ENCODE results near the gene SARDH. TPM values are rescaled to one million over a fixed set of nuclear protein-coding genes. Genes with fewer than 3 reads are reported as not detected.

SARDH gene
- total and polyA plus RNA-seq, 2 of the 8 experiments (the other 6 are each of a cell fraction or from before 2014, with no cell fraction given) = 6.4 to 7.4 TPM

DNA sequence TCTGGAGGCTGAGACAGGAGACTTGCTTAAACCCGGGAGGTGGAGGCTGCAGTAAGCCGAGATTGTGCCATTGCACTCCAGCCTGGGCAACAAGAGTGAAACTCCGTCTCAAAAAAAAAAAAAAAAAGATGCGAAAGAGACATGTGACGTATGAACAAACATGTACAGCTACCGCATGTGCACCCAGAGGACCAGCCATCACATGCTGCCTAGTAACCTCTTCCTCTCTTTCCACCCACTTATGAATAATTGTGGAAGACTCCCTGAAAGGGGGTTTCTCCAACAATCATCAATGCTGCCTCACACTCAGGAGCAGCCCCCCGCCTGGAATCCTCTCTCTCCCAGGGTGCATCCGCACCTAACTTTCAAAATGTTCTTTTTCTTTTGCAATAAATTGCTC, 2.2 kb downstream of the SARDH start:
- no peak overlapping the region for H3K56ac ChIP-seq (replicated peaks; ENCODE audit: insufficient read length, low read depth, low read length)
- 92% methylated on average over 8 of the region's 8 CpGs; no CpG with 5 or more reads in 1 of the 2 experiments for WGBS, 2 experiments (ENCODE audit: extremely low coverage in 1 of 2, insufficient coverage in 1 of 2, insufficient read length in 1 of 2, insufficient replicate concordance in 2 of 2, low coverage in 1 of 2, low lambda C conversion rate in 2 of 2, missing lambda C conversion rate in 1 of 2)
- peaks cover 0 to 3% of the 10 kb centered on the region in 2 experiments for H4K20me1 ChIP-seq (replicated peaks in 1 of 2; ENCODE audit: control insufficient read depth in 1 of 2, insufficient read depth in 2 of 2, low read length in 2 of 2)
- FAIRE-seq (no peak), DNase-seq (ENCODE audit: low read depth in 1 of 2, low spot score in 2 of 2) (no peak)
- no peak overlapping the region for H3K9ac ChIP-seq (replicated peaks in 1 of 4; ENCODE audit: extremely low read depth in 1 of 4, low read depth in 3 of 4, low read length in 3 of 4)
- peaks cover 2% of the 10 kb centered on the region; the same call in 1 of the 2 replicates for H3K23me2 ChIP-seq (ENCODE audit: low read depth, low read length)
- no peak overlapping the region for H2BK20ac ChIP-seq (ENCODE audit: low read length)
- CTCF ChIA-PET (ENCODE audit: partially characterized antibody) = interaction anchor here (0.6 to 8.8 kb wide), 7 partner anchors 9 to 549 kb away, joined by 3 to 44 read pairs (median 4); no protein-coding TSS in a partner anchor
- H3K27me3 ChIP-seq (replicated peaks in 1 of 4; ENCODE audit: control insufficient read depth in 3 of 4, extremely low read depth in 1 of 4, insufficient read depth in 3 of 4, low read length in 3 of 4) = no peaks in the 10 kb centered on the region
- H3K4me1 ChIP-seq (replicated peaks in 1 of 4; ENCODE audit: control insufficient read depth in 3 of 4, insufficient read depth in 4 of 4, low read length in 3 of 4) = peaks cover 0 to 29% (median 23%) of the 10 kb centered on the region in 4 experiments; a peak in 6 of 7 replicates
- no peak overlapping the region for H4K8ac ChIP-seq (ENCODE audit: extremely low read depth, insufficient read depth, low read length)
- no peak overlapping the region for H2BK15ac ChIP-seq (ENCODE audit: low read length)
- H3K23ac ChIP-seq (ENCODE audit: insufficient read length) = no peak overlapping the region
- POLR2A ChIA-PET (ENCODE audit: partially characterized antibody) = interaction anchor here (0.9 kb wide), 1 partner anchor 20 kb away, joined by 3 read pairs; no protein-coding TSS in a partner anchor
- H3K79me1 ChIP-seq (ENCODE audit: low read depth, low read length) = no peaks in the 10 kb centered on the region
- TF ChIP-seq SP2 (IDR thresholded peaks at IDR 0.05; ENCODE audit: low read length) (no peak), SAP30 (IDR thresholded peaks at IDR 0.05; ENCODE audit: insufficient read depth, insufficient replicate concordance, low read length) (no peak), SP1 (IDR thresholded peaks at IDR 0.05; ENCODE audit: low read depth, low read length) (no peak), BACH1 (IDR thresholded peaks at IDR 0.05; ENCODE audit: low read length) (no peak)
- no peak overlapping the region for H3K18ac ChIP-seq (ENCODE audit: extremely low read depth, low read length)
- no peak overlapping the region for H3K14ac ChIP-seq (ENCODE audit: insufficient read length)
- H3K79me2 ChIP-seq (ENCODE audit: control insufficient read depth in 1 of 2, insufficient read depth in 2 of 2, low read length in 2 of 2) = no peaks in the 10 kb centered on the region
- H2BK120ac ChIP-seq (replicated peaks; ENCODE audit: low read depth, low read length) = no peak overlapping the region
- no peak overlapping the region for H2BK12ac ChIP-seq (ENCODE audit: low read depth, low read length)
- H3K27ac ChIP-seq (ENCODE audit: low read depth, low read length) = no peak overlapping the region
- H2AFZ ChIP-seq (ENCODE audit: low read length) = no peak overlapping the region
- no peak overlapping the region for H3K4me3 ChIP-seq (ENCODE audit: extremely low read depth in 1 of 4, insufficient read depth in 2 of 4, low read depth in 3 of 4, low read length in 4 of 4)
- no peaks in the 10 kb centered on the region for H3K36me3 ChIP-seq (ENCODE audit: control insufficient read depth in 2 of 4, insufficient read depth in 4 of 4, low read length in 3 of 4)
- no peak overlapping the region for H3K4ac ChIP-seq (replicated peaks; ENCODE audit: insufficient read length, low read depth, low read length)
- H4K5ac ChIP-seq (ENCODE audit: insufficient read length, low read depth, low read length) = no peak overlapping the region
- no peak overlapping the region for H2AK5ac ChIP-seq (ENCODE audit: low read depth, low read length)
- H3K9me3 ChIP-seq (ENCODE audit: insufficient read depth in 2 of 2, low read depth in 1 of 2, low read length in 1 of 2) = no peaks in the 10 kb centered on the region
- H4K91ac ChIP-seq (replicated peaks; ENCODE audit: insufficient read length, low read length) = no peak overlapping the region
- peak overlapping the region in 1 of 2 experiments; percentile 67; a peak in 1 of 4 replicates for H3K4me2 ChIP-seq (ENCODE audit: insufficient read depth in 1 of 2, low read depth in 2 of 2, low read length in 2 of 2)
- no peak overlapping the region for H2BK5ac ChIP-seq (ENCODE audit: low read depth, low read length)
